Left lung (tissue), 10 donors: ENCODE measurements around the gene C16orf92. TPM values are rescaled to one million over a fixed set of nuclear protein-coding genes. Genes with fewer than 3 reads are reported as not detected.

ENCODE experiments used
- ATAC-seq: fragments of 200-7000 bp; cut with Tn5 transposase; one replicate; pipeline ENCODE4 v1.9.1; 2020; ENCODE audit warnings: moderate library complexity
- DNase-seq, 4 donors: peaks; one replicate each; pipeline ENCODE4 v3.0.0-alpha.2; 2013 to 2020
- H3K27ac ChIP-seq, 2 donors: fragments of 200-600 bp; sonication (generic) in 1 of 2; one replicate each; pipeline versions ENCODE4 v1.5.0 to v1.8.0; 2020 to 2021
- H3K27me3 ChIP-seq, 2 donors: fragments of 200-600 bp; sonication (generic) in 1 of 2; one replicate each; pipeline versions ENCODE4 v1.5.0 to v1.8.0; 2020 to 2021
- H3K36me3 ChIP-seq, 2 donors: fragments of 200-600 bp; sonication (generic) in 1 of 2; one replicate each; pipeline versions ENCODE4 v1.5.0 to v1.8.0; 2020 to 2021
- H3K4me1 ChIP-seq, 2 donors: fragments of 200-600 bp; one replicate each; pipeline ENCODE4 v1.8.0; 2021
- H3K4me3 ChIP-seq, 2 donors: fragments of 200-600 bp; sonication (generic) in 1 of 2; one replicate each; pipeline versions ENCODE4 v1.5.0 to v1.8.0; 2020 to 2021; ENCODE audit warnings: mild to moderate bottlenecking in 1 of 2
- H3K9me3 ChIP-seq, 2 donors: fragments of 200-600 bp; sonication (generic) in 1 of 2; one replicate each; pipeline versions ENCODE4 v1.5.0 to v1.8.0; 2020 to 2021
- CTCF ChIP-seq, 2 donors: fragments of 200-600 bp; sonication (generic) in 1 of 2; IDR thresholded peaks; one replicate each; pipeline versions ENCODE4 v1.5.0 to v1.8.0; 2021; ENCODE audit warnings: antibody characterized with exemption in 2 of 2
- intact Hi-C, 2 donors: fragments of 100-400 bp; cut with DNase I; formaldehyde crosslinking; loops; one replicate each; pipeline versions ENCODE4 v1.11.2 to v1.14.2; 2022
- polyA plus RNA-seq, 6 donors: library from polyadenylated mRNA; unstranded; fragments of 120-200 nt; gene quantifications; one replicate each; pipeline ENCODE4 v1.2.1, GENCODE V29; 2013; ENCODE audit not compliant: insufficient read length in 6 of 6
- total RNA-seq, 2 donors: library from RNA; stranded (reverse); fragmentation: NEBNext Ultra II Directional; extraction: Animal tissue kit (Norgen Biotek cat#: 25700); gene quantifications; one replicate each; pipeline ENCODE4 v1.2.1, GENCODE V29; 2021
- donor health status: DM: no; HTN: yes; CAD: no.
- donor health status: DM: no; HTN: no; CAD: no.

The C16orf92 gene
- total and polyA plus RNA-seq, 8 donors, result not detected

- intact Hi-C loops, result no loop called here
- Histone ChIP-seq H3K4me3 (no peak overlapping the region), H3K27ac (no peak overlapping the region), H3K9me3 (no peaks in the 10 kb centered on the region), H3K4me1 (peaks cover 0 to 18% of the 10 kb centered on the region in 2 donors), H3K27me3 (peaks cover 4 to 59% of the 10 kb centered on the region in 2 donors), H3K36me3 (no peaks in the 10 kb centered on the region)
- peak in 1 of 4 donors; percentile 47 for DNase-seq
- no peak for ATAC-seq
- no peak for TF ChIP-seq CTCF (IDR thresholded peaks at IDR 0.05)
These were observed 1.5 kb downstream of the C16orf92 start for GRCh38 chr16:30024451-30024850.

GRCh38 chr16:30025156-30025555 lies 2.2 kb downstream of the C16orf92 start:
- TF ChIP-seq CTCF (IDR thresholded peaks at IDR 0.05), result no peak
- H3K36me3 ChIP-seq, result no peaks in the 10 kb centered on the region
- H3K4me3 ChIP-seq, result no peak overlapping the region
- H3K27ac ChIP-seq, result no peak overlapping the region
- intact Hi-C loops, result no loop called here
- DNase-seq, result peak in 1 of 4 donors; percentile 65
- no peaks in the 10 kb centered on the region for H3K9me3 ChIP-seq
- no peak for ATAC-seq
- peaks cover 11 to 66% of the 10 kb centered on the region in 2 donors for H3K27me3 ChIP-seq
- H3K4me1 ChIP-seq, result peaks cover 0 to 18% of the 10 kb centered on the region in 2 donors

- no peak overlapping the region for H3K27ac ChIP-seq
- TF ChIP-seq CTCF (IDR thresholded peaks at IDR 0.05), result no peak
- no peak for ATAC-seq
- no peaks in the 10 kb centered on the region for H3K9me3 ChIP-seq
- no peak overlapping the region for H3K4me3 ChIP-seq
- peaks cover 14 to 70% of the 10 kb centered on the region in 2 donors for H3K27me3 ChIP-seq
- no peaks in the 10 kb centered on the region for H3K36me3 ChIP-seq
- peaks cover 0 to 16% of the 10 kb centered on the region in 2 donors for H3K4me1 ChIP-seq
- intact Hi-C loops, result no loop called here
- DNase-seq, result peak in 1 of 4 donors; percentile 35
These were observed 2.6 kb downstream of the C16orf92 start for GRCh38 chr16:30025574-30025973.

- Histone ChIP-seq H3K4me3 (no peak overlapping the region), H3K9me3 (no peaks in the 10 kb centered on the region), H3K36me3 (no peaks in the 10 kb centered on the region), H3K27ac (no peak overlapping the region), H3K27me3 (peaks cover 22 to 79% of the 10 kb centered on the region in 2 donors), H3K4me1 (peaks cover 0 to 15% of the 10 kb centered on the region in 2 donors)
- intact Hi-C loops, result no loop called here
- peak in 1 of 4 donors; percentile 66 for DNase-seq
- no peak for ATAC-seq
- no peak for TF ChIP-seq CTCF (IDR thresholded peaks at IDR 0.05)
These were observed 3.5 kb downstream of the C16orf92 start for GRCh38 chr16:30026449-30026848.

GRCh38 chr16:30027588-30028437 lies 4.8 kb downstream of the C16orf92 start:
- H3K9me3 ChIP-seq, result no peaks in the 10 kb centered on the region
- TF ChIP-seq CTCF (IDR thresholded peaks at IDR 0.05), result no peak
- peaks cover 0 to 9% of the 10 kb centered on the region in 2 donors for H3K4me1 ChIP-seq
- intact Hi-C loops, result no loop called here
- DNase-seq, result no peak
- peaks cover 34 to 92% of the 10 kb centered on the region in 2 donors for H3K27me3 ChIP-seq
- H3K36me3 ChIP-seq, result no peaks in the 10 kb centered on the region
- no peak overlapping the region for H3K4me3 ChIP-seq
- H3K27ac ChIP-seq, result no peak overlapping the region
- no peak for ATAC-seq
